Neural cell (in vitro differentiated cells): ENCODE data around the gene RADX. TPM values are rescaled to one million over a fixed set of nuclear protein-coding genes. Genes with fewer than 3 reads are reported as not detected.

Experiments
- H2AFZ ChIP-seq: fragments of 200-600, 300-800 bp; sonication (generic), shearing (Covaris generic); 2 replicates; pipeline ENCODE4 v1.6.0; 2014; ENCODE audit warnings: low read depth, mild to moderate bottlenecking, antibody characterized with exemption, low read length, moderate library complexity
- H3F3A ChIP-seq: fragments of 200-600 bp; shearing (Covaris generic); 2 replicates; pipeline ENCODE4 v1.6.1; 2016; ENCODE audit warnings: mild to moderate bottlenecking, moderate library complexity, mixed read lengths, antibody characterized with exemption, low read length; ENCODE audit not compliant: insufficient read depth, poor library complexity, severe bottlenecking
- H3K27ac ChIP-seq: fragments of 200-600, 300-800 bp; sonication (generic), shearing (Covaris generic); 2 replicates; pipeline ENCODE4 v1.5.1; 2014; ENCODE audit warnings: mild to moderate bottlenecking, low read length, moderate library complexity
- H3K27me3 ChIP-seq: fragments of 300-800, 200-600 bp; sonication (generic), shearing (Covaris generic); 2 replicates; pipeline ENCODE4 v1.6.0; 2014; ENCODE audit warnings: mild to moderate bottlenecking, low read depth, low read length, moderate library complexity; ENCODE audit not compliant: insufficient read depth
- H3K36me3 ChIP-seq: fragments of 300-800, 200-600 bp; sonication (generic), shearing (Covaris generic); 2 replicates; pipeline ENCODE4 v1.5.1; 2014; ENCODE audit warnings: mild to moderate bottlenecking, antibody characterized with exemption, low read length, moderate library complexity; ENCODE audit not compliant: insufficient read depth
- H3K4me2 ChIP-seq: fragments of 300-800, 200-600 bp; sonication (generic), shearing (Covaris generic); 2 replicates; pipeline ENCODE4 v1.6.0; 2014; ENCODE audit warnings: mild to moderate bottlenecking, low read length
- H3K4me3 ChIP-seq: fragments of 300-800, 200-600 bp; sonication (generic), shearing (Covaris generic); 2 replicates; pipeline ENCODE4 v1.5.1; 2014; ENCODE audit warnings: mild to moderate bottlenecking, low read length, moderate library complexity
- H3K79me2 ChIP-seq: fragments of 200-600 bp; shearing (Covaris generic); replicated peaks from 2 replicates; pipeline ENCODE4 v1.6.0; 2014; ENCODE audit warnings: mild to moderate bottlenecking, low read length, moderate library complexity; ENCODE audit not compliant: insufficient read depth
- H3K9ac ChIP-seq: fragments of 300-800, 200-600 bp; sonication (generic), shearing (Covaris generic); 2 replicates; pipeline ENCODE4 v1.6.1; 2016; ENCODE audit warnings: mild to moderate bottlenecking, low read length, mixed read lengths
- H3K9me2 ChIP-seq: fragments of 200-600 bp; shearing (Covaris generic); 2 replicates; pipeline ENCODE4 v1.6.1; 2016; ENCODE audit warnings: mild to moderate bottlenecking, low read length, mixed read lengths; ENCODE audit not compliant: insufficient read depth
- H3K9me3 ChIP-seq: fragments of 200-600, 300-800 bp; sonication (generic), shearing (Covaris generic); 2 replicates; pipeline ENCODE4 v1.6.1; 2016; ENCODE audit warnings: mild to moderate bottlenecking, mixed run types, low read length, moderate library complexity, mixed read lengths
- H4K20me1 ChIP-seq: fragments of 200-600 bp; shearing (Covaris generic); 2 replicates; pipeline ENCODE4 v1.6.1; 2016; ENCODE audit warnings: mild to moderate bottlenecking, mixed run types; ENCODE audit not compliant: insufficient read depth
- CTCF ChIP-seq: fragments of 450-650 bp; IDR thresholded peaks from 2 replicates; pipeline ENCODE4 v1.5.1; 2014; ENCODE audit warnings: antibody characterized with exemption, mild to moderate bottlenecking, moderate library complexity; ENCODE audit not compliant: poor library complexity, severe bottlenecking
- EP300 ChIP-seq: fragments of 450-650 bp; conservative IDR thresholded peaks from 2 replicates; pipeline ENCODE4 v1.6.1; 2014; ENCODE audit warnings: antibody characterized with exemption, mild to moderate bottlenecking, moderate library complexity; ENCODE audit not compliant: poor library complexity, severe bottlenecking
- EZH2 ChIP-seq: fragments of 200-600, 300-800 bp; shearing (Covaris generic), sonication (generic); IDR thresholded peaks from 2 replicates; pipeline ENCODE4 v1.6.1; 2014; ENCODE audit warnings: antibody characterized with exemption, low read length, borderline replicate concordance, mild to moderate bottlenecking; ENCODE audit not compliant: insufficient read depth, poor library complexity, severe bottlenecking
- MXI1 ChIP-seq: fragments of 450-650 bp; conservative IDR thresholded peaks from 2 replicates; pipeline ENCODE4 v1.6.1; 2014; ENCODE audit warnings: antibody characterized with exemption, mild to moderate bottlenecking; ENCODE audit not compliant: poor library complexity, severe bottlenecking
- POLR2AphosphoS5 ChIP-seq: IDR thresholded peaks from 2 replicates; pipeline ENCODE4 v1.6.1; 2012
- RAD21 ChIP-seq: fragments of 450-650 bp; conservative IDR thresholded peaks from 2 replicates; pipeline ENCODE4 v1.6.1; 2014; ENCODE audit warnings: antibody characterized with exemption, mild to moderate bottlenecking, moderate library complexity
- SMC3 ChIP-seq: fragments of 450-650 bp; conservative IDR thresholded peaks from 2 replicates; pipeline ENCODE4 v1.6.1; 2014; ENCODE audit warnings: antibody characterized with exemption, mild to moderate bottlenecking, moderate library complexity; ENCODE audit not compliant: poor library complexity
- TAF1 ChIP-seq: IDR thresholded peaks from 2 replicates; pipeline ENCODE4 v1.6.1; 2012; ENCODE audit warnings: low read depth
- polyA plus RNA-seq: library from polyadenylated mRNA; depleted of rRNA; stranded (reverse); fragments of >200 nt; gene quantifications from 2 replicates; pipeline ENCODE4 v1.2.3, GENCODE V29; 2014
- TF ChIP-seq, protein P1 (sequence below): IDR thresholded peaks from 2 replicates; pipeline ENCODE4 v1.6.1; 2012; ENCODE audit warnings: borderline replicate concordance

The RADX gene
- polyA plus RNA-seq, 1 donor from 2014 or later, result 78.9 TPM

GRCh38 chrX:106613277-106613676, 1.5 kb downstream of the RADX start:
- no peaks in the 10 kb centered on the region for H3F3A ChIP-seq
- H3K9ac ChIP-seq, result peak overlapping the region; percentile 76
- H3K4me2 ChIP-seq, result peak overlapping the region; percentile 68

DNA sequence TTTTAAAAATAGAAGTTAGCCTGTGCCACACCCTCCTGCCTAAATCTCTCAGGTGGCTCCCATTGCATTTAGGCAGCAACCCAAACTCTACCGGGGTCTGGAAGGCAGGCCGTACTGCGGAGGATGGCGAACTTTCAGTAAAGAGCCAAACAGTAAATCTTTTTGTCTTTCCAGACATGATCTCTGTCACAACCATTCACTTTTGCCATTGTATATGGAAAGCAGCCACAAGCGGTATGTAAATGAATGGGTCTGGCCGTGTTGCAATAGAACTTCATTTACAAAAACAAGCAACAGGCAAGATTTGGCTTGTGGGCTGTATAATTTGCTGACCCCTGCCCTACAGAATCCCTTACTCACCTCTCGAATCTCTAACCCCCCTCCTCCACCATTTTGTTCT, 3.3 kb downstream of the RADX start:
- Histone ChIP-seq H3K9ac (no peak overlapping the region), H3K36me3 (no peaks in the 10 kb centered on the region), H3K4me2 (no peak overlapping the region), H3F3A (no peaks in the 10 kb centered on the region), H3K79me2 (peaks cover 17% of the 10 kb centered on the region), H3K9me3 (no peaks in the 10 kb centered on the region), H3K9me2 (no peaks in the 10 kb centered on the region), H4K20me1 (no peaks in the 10 kb centered on the region), H3K27me3 (no peaks in the 10 kb centered on the region), H3K27ac (no peak overlapping the region), H2AFZ (no peak overlapping the region), H3K4me3 (peak overlapping the region; percentile 80)
- no peak for TF ChIP-seq EZH2

More at GRCh38 chrX:106613277-106613676, 1.5 kb downstream of the RADX start:
- no peaks in the 10 kb centered on the region for H3K9me2 ChIP-seq
- H2AFZ ChIP-seq, result no peak overlapping the region
- no peak for TF ChIP-seq TAF1
- TF ChIP-seq EZH2, result no peak
- peak overlapping the region; percentile 73 for H3K27ac ChIP-seq
- H3K27me3 ChIP-seq, result no peaks in the 10 kb centered on the region
- no peaks in the 10 kb centered on the region for H3K9me3 ChIP-seq
- H3K4me3 ChIP-seq, result peak overlapping the region; percentile 80
- H3K79me2 ChIP-seq, result peaks cover 17% of the 10 kb centered on the region
- H3K36me3 ChIP-seq, result no peaks in the 10 kb centered on the region
- no peaks in the 10 kb centered on the region for H4K20me1 ChIP-seq

- Histone ChIP-seq H3K79me2 (peaks cover 13% of the 10 kb centered on the region), H3K36me3 (no peaks in the 10 kb centered on the region), H3K4me3 (no peak overlapping the region), H4K20me1 (no peaks in the 10 kb centered on the region), H3K9me3 (no peaks in the 10 kb centered on the region), H3K27ac (no peak overlapping the region), H3K9ac (no peak overlapping the region), H3F3A (no peaks in the 10 kb centered on the region), H3K9me2 (no peaks in the 10 kb centered on the region), H3K4me2 (no peak overlapping the region), H2AFZ (no peak overlapping the region), H3K27me3 (no peaks in the 10 kb centered on the region)
- TF ChIP-seq SMC3 (peak; percentile 69), EP300 (no peak), MXI1 (no peak), CTCF (peak; percentile 62), TAF1 (no peak), EZH2 (no peak), RAD21 (peak; percentile 66), POLR2AphosphoS5 (no peak)
- TF ChIP-seq, protein P1, sequence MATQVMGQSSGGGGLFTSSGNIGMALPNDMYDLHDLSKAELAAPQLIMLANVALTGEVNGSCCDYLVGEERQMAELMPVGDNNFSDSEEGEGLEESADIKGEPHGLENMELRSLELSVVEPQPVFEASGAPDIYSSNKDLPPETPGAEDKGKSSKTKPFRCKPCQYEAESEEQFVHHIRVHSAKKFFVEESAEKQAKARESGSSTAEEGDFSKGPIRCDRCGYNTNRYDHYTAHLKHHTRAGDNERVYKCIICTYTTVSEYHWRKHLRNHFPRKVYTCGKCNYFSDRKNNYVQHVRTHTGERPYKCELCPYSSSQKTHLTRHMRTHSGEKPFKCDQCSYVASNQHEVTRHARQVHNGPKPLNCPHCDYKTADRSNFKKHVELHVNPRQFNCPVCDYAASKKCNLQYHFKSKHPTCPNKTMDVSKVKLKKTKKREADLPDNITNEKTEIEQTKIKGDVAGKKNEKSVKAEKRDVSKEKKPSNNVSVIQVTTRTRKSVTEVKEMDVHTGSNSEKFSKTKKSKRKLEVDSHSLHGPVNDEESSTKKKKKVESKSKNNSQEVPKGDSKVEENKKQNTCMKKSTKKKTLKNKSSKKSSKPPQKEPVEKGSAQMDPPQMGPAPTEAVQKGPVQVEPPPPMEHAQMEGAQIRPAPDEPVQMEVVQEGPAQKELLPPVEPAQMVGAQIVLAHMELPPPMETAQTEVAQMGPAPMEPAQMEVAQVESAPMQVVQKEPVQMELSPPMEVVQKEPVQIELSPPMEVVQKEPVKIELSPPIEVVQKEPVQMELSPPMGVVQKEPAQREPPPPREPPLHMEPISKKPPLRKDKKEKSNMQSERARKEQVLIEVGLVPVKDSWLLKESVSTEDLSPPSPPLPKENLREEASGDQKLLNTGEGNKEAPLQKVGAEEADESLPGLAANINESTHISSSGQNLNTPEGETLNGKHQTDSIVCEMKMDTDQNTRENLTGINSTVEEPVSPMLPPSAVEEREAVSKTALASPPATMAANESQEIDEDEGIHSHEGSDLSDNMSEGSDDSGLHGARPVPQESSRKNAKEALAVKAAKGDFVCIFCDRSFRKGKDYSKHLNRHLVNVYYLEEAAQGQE, result no peak
Observed at GRCh38 chrX:106619797-106620196, 8.0 kb downstream of the RADX start.
